GM21619 (cell line): ENCODE results near the gene PLAC8.
"Not testable (repeated sequence)": the region's sequence is repeated elsewhere in the genome, so short reads cannot be mapped to it uniquely, and the experiment has no call there.

Experiments
- ATAC-seq: cut with Tn5 transposase; IDR thresholded peaks from one replicate; pipeline ENCODE4 v1.9.1; 2021; ENCODE audit not compliant: unreplicated experiment

The PLAC8 gene

GRCh38 chr4:83112678-83113428 lies 1.7 kb downstream of the PLAC8 start:
- no peak for ATAC-seq

DNA sequence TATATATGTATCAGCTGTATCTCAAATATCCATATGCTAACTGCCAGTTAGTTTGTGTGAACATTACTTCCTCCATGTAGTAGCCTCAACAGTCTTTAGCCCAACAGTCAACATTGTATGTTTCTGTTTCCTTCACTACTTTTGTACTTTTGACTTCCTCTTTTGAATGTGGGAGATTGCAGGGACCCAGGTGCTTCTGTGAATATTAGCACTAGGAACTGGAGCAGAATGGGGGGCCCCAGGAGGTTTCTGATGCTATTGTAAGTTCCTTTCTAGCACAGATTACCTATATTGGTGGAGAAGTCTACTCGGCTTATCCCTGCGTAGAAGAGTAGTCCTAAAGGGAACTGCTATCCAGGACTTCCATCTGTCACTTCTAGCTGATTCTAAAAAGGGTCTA lies 2.3 kb downstream of the PLAC8 start:
- ATAC-seq: peak; percentile 32

GRCh38 chr4:83111751-83112141 lies 2.8 kb downstream of the PLAC8 start:
- not testable (repeated sequence) for ATAC-seq

DNA sequence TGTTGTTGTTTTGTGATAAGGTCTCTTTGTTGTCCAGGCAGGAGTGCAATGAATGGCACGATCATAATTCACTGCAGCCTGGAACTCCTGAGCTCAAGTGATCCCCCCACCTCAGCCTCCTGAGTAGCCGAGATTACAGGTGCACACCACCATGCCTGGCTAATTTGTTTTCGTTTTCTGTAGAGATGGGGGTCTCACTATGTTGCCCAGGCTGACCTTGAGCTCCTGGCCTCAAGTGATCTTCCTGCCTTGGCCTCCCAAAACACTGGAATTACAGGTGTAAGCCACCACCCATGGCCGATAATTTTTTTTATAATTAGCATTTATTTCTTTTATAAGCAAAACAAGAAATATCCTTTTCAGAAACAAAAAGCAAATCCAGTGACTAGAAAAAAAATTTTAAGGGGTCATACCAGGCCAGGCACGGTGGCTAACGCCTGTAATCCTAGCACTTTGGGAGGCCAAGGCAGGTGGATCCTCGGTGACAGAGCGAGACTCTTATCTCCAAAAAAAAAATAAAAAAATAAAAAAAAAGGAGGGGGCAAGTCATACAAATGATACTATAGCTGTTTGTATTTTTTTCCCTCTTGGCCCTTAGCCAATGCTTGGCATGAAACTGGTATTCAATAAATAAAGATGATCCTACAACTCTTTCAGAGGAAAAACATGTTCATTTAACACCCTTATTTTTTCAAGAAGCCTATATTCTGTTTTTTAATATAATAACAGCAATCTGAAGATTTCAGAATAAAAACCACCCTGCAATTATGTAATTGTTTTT lies 3.4 kb downstream of the PLAC8 start:
- ATAC-seq: no peak

- peak; percentile 55 for ATAC-seq
Observed at GRCh38 chr4:83110223-83110945, 4.1 kb downstream of the PLAC8 start.

- peak; percentile 14 for ATAC-seq
Observed at GRCh38 chr4:83109480-83110222, 4.9 kb downstream of the PLAC8 start.

DNA sequence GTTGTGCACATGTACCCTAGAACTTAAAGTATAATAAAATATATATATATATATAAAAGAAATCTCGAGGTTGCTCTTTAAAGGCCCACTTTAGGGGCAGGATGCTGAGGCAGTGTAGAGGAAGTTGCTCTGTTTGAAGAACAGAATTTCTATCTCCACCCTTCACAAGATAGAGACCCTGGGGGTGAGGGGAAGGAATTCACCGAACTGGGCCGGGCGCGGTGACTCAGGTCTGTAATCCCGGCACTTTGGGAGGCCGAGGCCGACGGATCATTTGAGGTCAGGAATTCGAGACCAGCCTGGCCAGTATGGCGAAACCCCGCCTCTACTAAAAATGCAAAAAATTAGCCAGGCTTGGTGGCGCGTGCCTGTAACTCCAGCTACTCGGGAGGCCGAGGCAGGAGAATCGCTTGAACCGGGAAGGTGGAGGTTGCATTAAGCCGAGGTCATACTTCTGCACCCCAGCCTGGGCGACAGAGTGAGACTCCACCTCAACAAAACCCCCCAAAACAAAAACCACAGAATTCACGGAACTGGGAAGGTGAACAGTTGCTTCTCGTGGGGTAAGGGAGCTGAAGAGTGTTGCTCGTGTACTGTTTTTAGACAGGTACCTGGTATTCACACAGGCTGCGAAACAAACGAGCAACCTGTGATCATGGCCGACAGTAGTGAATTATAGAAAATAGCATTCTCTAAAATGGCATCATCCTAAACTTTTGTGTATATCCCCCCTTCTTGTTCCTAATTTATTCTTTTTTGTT lies 6.2 kb downstream of the PLAC8 start:
- no peak for ATAC-seq

DNA sequence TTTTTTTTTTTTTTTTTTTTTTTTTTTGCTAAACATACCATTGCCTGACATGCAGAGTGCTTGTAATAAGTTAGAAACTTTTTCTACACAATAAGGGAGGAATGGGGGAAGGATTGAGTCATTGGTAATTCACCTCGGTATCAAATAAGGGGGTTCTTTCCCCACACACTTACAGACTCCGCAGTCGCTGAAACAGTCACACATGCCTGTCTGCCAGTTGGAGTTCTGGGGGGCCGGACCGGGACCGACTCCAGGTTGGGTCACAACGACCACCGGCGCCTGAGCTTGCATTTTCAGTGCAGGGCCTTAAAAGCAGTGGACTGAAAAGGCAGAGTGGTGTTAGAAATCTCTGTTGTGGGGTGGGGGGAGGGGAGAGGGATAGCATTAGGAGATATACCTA lies 6.9 kb downstream of the PLAC8 start:
- no peak for ATAC-seq

GRCh38 chr4:83104991-83105390 lies 9.5 kb downstream of the PLAC8 start:
- no peak for ATAC-seq

DNA sequence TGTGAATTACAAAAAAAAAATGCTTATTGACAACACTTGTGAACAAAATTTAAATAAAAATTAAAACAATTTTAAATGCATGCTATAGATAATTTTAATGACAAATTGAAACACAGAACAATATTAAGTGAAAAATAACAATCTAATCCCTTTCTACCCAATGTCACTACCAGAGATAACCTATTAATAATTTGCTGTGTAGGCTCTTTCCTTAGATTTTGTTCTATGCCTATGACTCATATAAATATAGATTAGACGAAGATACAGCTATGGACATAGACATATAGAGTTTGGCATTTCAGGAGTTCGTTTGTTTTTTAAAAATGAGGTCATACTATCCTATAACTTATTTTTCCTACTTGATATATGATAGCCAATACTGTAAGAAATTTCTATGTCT lies 18.1 kb downstream of the PLAC8 start:
- ATAC-seq: no peak

- no peak for ATAC-seq
Observed at GRCh38 chr4:83093060-83093640, 21.4 kb downstream of the PLAC8 start.

GRCh38 chr4:83089410-83090157 lies 24.9 kb downstream of the PLAC8 start:
- no peak for ATAC-seq

DNA sequence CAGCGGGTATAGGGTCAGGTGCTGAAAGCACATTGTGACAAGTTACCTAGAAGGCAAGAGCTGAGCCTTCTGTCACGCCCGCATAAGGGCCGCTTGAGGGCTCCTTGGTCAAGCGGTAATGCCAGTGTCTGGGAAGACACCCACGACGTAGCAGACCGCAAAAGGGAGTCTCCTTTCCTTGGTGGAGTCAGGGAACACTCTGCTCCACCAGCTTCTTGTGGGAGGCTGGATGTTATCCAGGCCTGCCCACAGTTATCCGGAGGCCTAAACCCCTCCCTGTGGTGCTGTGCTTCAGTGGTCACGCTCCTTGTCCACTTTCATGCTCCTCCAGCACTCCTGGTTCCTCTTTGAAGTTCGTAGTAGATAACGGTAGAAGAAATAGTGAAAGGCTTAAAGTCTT lies 29.6 kb downstream of the PLAC8 start:
- not testable (repeated sequence) for ATAC-seq

DNA sequence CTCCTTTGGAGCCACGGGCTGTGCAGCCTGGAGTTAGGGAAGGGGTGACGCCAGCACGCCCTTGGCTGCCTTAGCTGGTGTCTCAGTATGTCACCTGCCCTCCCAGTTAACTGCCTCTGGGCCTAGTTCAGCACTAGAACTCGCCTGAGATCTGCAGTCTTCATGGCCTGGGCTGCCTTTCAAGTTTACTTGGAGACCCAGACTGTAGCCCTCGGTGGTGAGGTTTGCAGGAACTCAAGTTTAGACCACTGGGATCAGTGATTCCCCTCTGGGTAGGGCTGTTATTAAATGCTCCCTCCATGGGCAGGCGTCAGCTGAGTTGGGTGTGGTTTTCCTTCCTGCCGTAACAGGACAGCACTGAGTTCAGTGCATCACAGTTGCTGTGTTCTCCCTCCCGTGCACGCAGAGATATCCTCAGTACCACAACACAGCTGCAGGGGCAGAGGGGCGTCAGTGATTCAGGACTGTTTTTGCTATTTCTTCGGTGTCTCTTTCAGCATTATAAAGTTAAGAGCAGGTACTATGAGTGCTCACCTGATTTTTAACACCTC lies 30.5 kb downstream of the PLAC8 start:
- ATAC-seq: no peak

GRCh38 chr4:83082777-83083176 lies 31.8 kb downstream of the PLAC8 start:
- no peak for ATAC-seq

DNA sequence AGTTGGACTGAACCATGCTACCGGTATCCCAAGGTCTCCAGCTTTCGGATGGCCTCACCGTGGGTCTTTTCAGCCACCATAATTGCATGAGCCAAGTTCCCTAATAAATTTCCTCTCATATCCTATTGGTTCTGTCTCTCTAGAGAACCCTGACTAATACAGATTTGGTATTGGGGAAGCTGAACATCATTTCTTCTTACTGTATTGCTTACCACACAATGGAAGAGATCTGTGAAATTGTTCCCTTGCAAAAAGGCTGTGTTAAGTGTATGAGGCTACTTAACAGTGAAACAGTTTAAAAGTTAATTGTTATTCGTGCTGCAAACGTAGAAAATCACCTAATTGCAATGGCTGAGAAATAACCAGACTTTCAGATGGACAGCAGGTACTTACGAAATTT lies 34.0 kb downstream of the PLAC8 start:
- no peak for ATAC-seq

GRCh38 chr4:83075311-83076095 lies 39.0 kb downstream of the PLAC8 start:
- ATAC-seq: no peak

- ATAC-seq: not testable (repeated sequence)
Observed at GRCh38 chr4:83074783-83075182, 39.7 kb downstream of the PLAC8 start.
